ENCODE data around the gene TARP.

The TARP gene

GRCh38 chr7:38311329-38311937 is 38.0 kb upstream of the TARP start:
- H3K27ac Mint-ChIP-seq, result peak overlapping the region in 3 of 6 donors; percentile 0 to 63 (median 35)
- H3K36me3 Mint-ChIP-seq, result no peaks in the 10 kb centered on the region
- H3K9me3 Mint-ChIP-seq, result peaks cover 0 to 4% (median 0%) of the 10 kb centered on the region in 7 donors
- DNase-seq (no peak), ATAC-seq (ENCODE audit: low read depth in 2 of 2) (peak; percentile 36 to 45)
- peaks cover 10 to 25% (median 12%) of the 10 kb centered on the region in 3 donors for H3K27me3 Mint-ChIP-seq
- peaks cover 11 to 18% (median 17%) of the 10 kb centered on the region in 3 donors for H3K4me1 Mint-ChIP-seq
- peak overlapping the region; percentile 67 to 92 (median 84) for H3K4me3 Mint-ChIP-seq

GRCh38 chr7:38310591-38311101 is 37.2 kb upstream of the TARP start:
- H3K27ac Mint-ChIP-seq, result peak overlapping the region in 3 of 6 donors; percentile 12 to 63 (median 35)
- ATAC-seq (ENCODE audit: low read depth in 2 of 2) (no peak), DNase-seq (no peak)
- no peaks in the 10 kb centered on the region for H3K36me3 Mint-ChIP-seq
- peaks cover 10 to 25% (median 12%) of the 10 kb centered on the region in 3 donors for H3K27me3 Mint-ChIP-seq
- H3K4me1 Mint-ChIP-seq, result peaks cover 11 to 18% (median 17%) of the 10 kb centered on the region in 3 donors
- H3K4me3 Mint-ChIP-seq, result peak overlapping the region; percentile 67 to 92 (median 84)
- peaks cover 0 to 4% (median 0%) of the 10 kb centered on the region in 7 donors for H3K9me3 Mint-ChIP-seq

DNA sequence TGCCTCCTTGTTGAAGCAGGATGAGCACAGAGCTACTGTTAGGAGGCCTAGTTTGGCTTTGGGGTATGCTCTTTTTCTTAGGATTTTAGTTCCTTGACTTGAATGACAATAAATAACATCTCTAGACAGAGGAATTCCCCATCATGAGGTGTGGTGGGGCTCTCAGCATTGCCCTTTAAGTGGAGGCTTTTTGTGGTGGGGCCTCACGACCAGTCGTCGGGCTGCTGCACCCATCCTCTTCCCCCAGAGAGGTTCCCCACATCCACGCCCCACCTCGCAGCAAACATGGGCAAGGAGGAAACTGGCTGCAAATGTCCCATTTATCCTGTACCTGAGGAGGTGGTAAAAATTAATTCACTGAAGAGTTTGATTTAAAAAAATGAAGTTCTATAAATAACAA is 36.1 kb upstream of the TARP start:
- ATAC-seq (ENCODE audit: low read depth in 2 of 2) (no peak), DNase-seq (no peak)
- Mint-ChIP-seq H3K27me3 (peaks cover 16 to 25% (median 20%) of the 10 kb centered on the region in 3 donors), H3K4me3 (peak overlapping the region in 2 of 8 donors; percentile 23 to 85), H3K36me3 (no peaks in the 10 kb centered on the region), H3K4me1 (peaks cover 11 to 18% (median 17%) of the 10 kb centered on the region in 3 donors), H3K9me3 (peaks cover 0 to 4% (median 0%) of the 10 kb centered on the region in 7 donors), H3K27ac (no peak overlapping the region)

GRCh38 chr7:38308140-38308539 is 34.7 kb upstream of the TARP start:
- H3K4me1 Mint-ChIP-seq, result peaks cover 11 to 18% (median 17%) of the 10 kb centered on the region in 3 donors
- no peak overlapping the region for H3K4me3 Mint-ChIP-seq
- H3K9me3 Mint-ChIP-seq, result peaks cover 0 to 4% (median 0%) of the 10 kb centered on the region in 7 donors
- H3K27ac Mint-ChIP-seq, result no peak overlapping the region
- peaks cover 19 to 29% (median 21%) of the 10 kb centered on the region in 3 donors for H3K27me3 Mint-ChIP-seq
- DNase-seq (no peak), ATAC-seq (ENCODE audit: low read depth in 2 of 2) (no peak)
- H3K36me3 Mint-ChIP-seq, result no peaks in the 10 kb centered on the region

DNA sequence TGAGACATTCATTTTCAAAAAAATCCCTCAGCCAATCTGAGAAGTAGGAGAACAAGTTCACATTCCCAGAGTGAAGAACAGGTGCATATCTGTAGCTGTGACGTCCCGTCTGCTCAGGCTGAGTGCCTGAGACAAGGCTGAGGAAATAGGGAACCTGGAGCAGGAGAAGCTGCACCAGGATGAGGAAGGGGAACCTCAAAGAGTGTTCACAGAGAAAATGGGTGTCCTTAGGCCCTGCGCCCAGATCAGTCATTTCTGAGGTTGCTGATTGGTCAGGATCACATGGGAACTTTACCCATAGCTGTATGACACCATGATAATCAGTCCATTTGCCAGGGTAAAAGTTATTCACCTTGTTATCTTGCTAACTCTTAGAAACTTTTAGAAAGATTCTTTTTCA is 34.2 kb upstream of the TARP start:
- Mint-ChIP-seq H3K4me1 (peaks cover 11 to 15% (median 12%) of the 10 kb centered on the region in 3 donors), H3K27ac (no peak overlapping the region), H3K36me3 (no peaks in the 10 kb centered on the region), H3K9me3 (peaks cover 0 to 4% (median 0%) of the 10 kb centered on the region in 7 donors), H3K27me3 (peaks cover 19 to 29% (median 21%) of the 10 kb centered on the region in 3 donors), H3K4me3 (no peak overlapping the region)
- ATAC-seq (ENCODE audit: low read depth in 2 of 2) (no peak), DNase-seq (no peak)

- no peak for DNase-seq
- no peak for ATAC-seq (ENCODE audit: low read depth in 2 of 2)
Measured at GRCh38 chr7:38306914-38307313, 33.5 kb upstream of the TARP start.

GRCh38 chr7:38306171-38306570 is 32.7 kb upstream of the TARP start:
- H3K4me1 Mint-ChIP-seq, result peaks cover 8 to 15% (median 11%) of the 10 kb centered on the region in 3 donors
- H3K4me3 Mint-ChIP-seq, result no peak overlapping the region
- no peak for DNase-seq
- no peaks in the 10 kb centered on the region for H3K36me3 Mint-ChIP-seq
- H3K9me3 Mint-ChIP-seq, result peaks cover 0 to 4% (median 0%) of the 10 kb centered on the region in 7 donors
- ATAC-seq (ENCODE audit: low read depth in 2 of 2), result no peak
- H3K27ac Mint-ChIP-seq, result no peak overlapping the region
- peaks cover 19 to 29% (median 21%) of the 10 kb centered on the region in 3 donors for H3K27me3 Mint-ChIP-seq

More at GRCh38 chr7:38306914-38307313, 33.5 kb upstream of the TARP start:
- Mint-ChIP-seq H3K36me3 (no peaks in the 10 kb centered on the region), H3K27ac (no peak overlapping the region), H3K4me1 (peaks cover 8 to 15% (median 12%) of the 10 kb centered on the region in 3 donors), H3K4me3 (no peak overlapping the region), H3K9me3 (peaks cover 0 to 4% (median 0%) of the 10 kb centered on the region in 7 donors), H3K27me3 (peaks cover 19 to 29% (median 21%) of the 10 kb centered on the region in 3 donors)

DNA sequence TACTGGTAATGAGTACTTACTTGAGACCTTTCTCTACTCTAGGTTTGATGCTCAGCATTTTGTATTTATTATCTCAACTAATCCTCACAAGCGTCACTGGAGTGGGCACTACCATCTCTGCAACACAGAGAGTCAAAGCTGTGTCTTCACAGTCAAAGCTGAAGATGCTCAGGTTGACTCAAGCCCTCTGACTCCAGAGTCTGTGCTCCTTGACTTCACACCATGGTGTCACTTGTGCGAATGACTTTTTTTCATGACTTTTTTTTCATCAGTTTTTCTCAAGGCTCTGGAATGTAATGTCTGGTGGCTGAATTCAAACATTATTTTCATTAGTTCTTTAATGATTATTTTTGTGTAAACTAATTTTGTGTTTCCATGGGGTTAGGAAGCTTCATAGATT is 30.4 kb upstream of the TARP start:
- H3K4me1 Mint-ChIP-seq, result no peaks in the 10 kb centered on the region

DNA sequence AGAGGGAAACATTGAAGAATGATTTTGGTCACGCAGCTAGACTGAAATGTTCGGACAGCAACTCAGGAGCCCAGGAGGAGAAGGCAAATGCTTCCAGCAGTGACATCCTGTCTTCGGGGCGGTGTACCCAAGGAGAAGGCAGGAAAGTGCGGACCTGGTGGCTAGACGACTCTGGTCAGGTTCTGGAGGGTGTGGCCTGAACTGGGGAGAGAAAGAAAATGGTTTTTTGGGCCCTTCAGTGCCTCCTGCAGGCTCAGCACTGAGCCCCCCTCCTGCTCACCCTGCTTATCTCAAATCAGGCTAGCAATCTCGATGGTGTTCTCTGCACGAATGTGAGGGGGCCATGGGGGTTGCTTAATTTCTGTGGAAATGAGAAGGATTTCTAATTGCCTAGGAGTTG is 26.7 kb upstream of the TARP start:
- Mint-ChIP-seq H3K36me3 (no peaks in the 10 kb centered on the region), H3K27me3 (peaks cover 4 to 9% (median 8%) of the 10 kb centered on the region in 3 donors), H3K9me3 (peaks cover 0 to 1% (median 0%) of the 10 kb centered on the region in 7 donors), H3K27ac (no peak overlapping the region), H3K4me3 (no peak overlapping the region), H3K4me1 (peaks cover 5 to 14% (median 14%) of the 10 kb centered on the region in 3 donors)
- DNase-seq (no peak), ATAC-seq (ENCODE audit: low read depth in 2 of 2) (no peak)

More for the DNA sequence above, 30.4 kb upstream of the TARP start:
- ATAC-seq (ENCODE audit: low read depth in 2 of 2) (no peak), DNase-seq (no peak)
- peaks cover 0 to 4% (median 0%) of the 10 kb centered on the region in 7 donors for H3K9me3 Mint-ChIP-seq
- H3K4me3 Mint-ChIP-seq, result no peak overlapping the region
- H3K27ac Mint-ChIP-seq, result no peak overlapping the region
- peaks cover 9 to 13% (median 9%) of the 10 kb centered on the region in 3 donors for H3K27me3 Mint-ChIP-seq
- no peaks in the 10 kb centered on the region for H3K36me3 Mint-ChIP-seq

DNA sequence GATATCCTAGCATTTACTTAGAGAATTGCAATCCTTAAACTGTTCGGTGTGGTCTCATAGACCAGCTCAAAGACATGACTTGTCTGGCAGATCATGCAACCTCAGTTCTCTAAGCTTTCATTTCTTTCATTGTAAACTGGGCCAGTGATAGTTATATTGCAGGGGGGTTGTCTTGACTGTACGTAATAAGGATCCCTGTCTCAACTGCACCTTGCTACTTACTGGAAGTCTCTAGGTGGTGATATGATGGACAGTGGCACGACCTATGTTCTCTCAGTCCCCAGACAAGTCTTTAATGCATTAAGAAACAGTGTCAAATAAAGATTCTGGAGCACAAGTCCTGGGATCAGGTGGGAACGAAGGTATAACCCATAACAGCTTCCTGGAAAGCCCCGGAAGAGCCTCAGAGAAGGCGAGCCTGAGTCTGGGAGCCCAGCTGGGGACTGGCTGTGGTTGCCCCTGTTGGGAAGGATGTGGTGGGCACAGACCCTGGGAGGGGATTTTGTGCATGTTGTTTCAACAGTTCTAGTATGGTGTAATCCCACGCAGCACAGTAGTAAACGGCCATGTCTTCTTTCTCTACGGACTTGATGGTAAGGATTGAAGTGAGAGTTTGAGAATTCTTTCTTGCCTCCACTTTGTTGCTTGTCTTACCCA is 26.0 kb upstream of the TARP start:
- Mint-ChIP-seq H3K9me3 (peaks cover 0 to 1% (median 0%) of the 10 kb centered on the region in 7 donors), H3K4me3 (no peak overlapping the region), H3K4me1 (peaks cover 5 to 14% (median 14%) of the 10 kb centered on the region in 3 donors), H3K27ac (no peak overlapping the region), H3K27me3 (peaks cover under 1 to 4% (median 1%) of the 10 kb centered on the region in 3 donors), H3K36me3 (no peaks in the 10 kb centered on the region)
- DNase-seq (no peak), ATAC-seq (ENCODE audit: low read depth in 2 of 2) (no peak)

- Mint-ChIP-seq H3K4me1 (peaks cover 5 to 14% (median 14%) of the 10 kb centered on the region in 3 donors), H3K36me3 (no peaks in the 10 kb centered on the region), H3K9me3 (peaks cover 0 to 4% (median 0%) of the 10 kb centered on the region in 7 donors), H3K4me3 (no peak overlapping the region), H3K27me3 (no peaks in the 10 kb centered on the region), H3K27ac (peak overlapping the region in 5 of 6 donors; percentile 2 to 83 (median 59))
- ATAC-seq (ENCODE audit: low read depth in 2 of 2), result peak; percentile 51 to 74
- DNase-seq, result peak; percentile 9
Measured at GRCh38 chr7:38296059-38296857, 22.8 kb upstream of the TARP start.

DNA sequence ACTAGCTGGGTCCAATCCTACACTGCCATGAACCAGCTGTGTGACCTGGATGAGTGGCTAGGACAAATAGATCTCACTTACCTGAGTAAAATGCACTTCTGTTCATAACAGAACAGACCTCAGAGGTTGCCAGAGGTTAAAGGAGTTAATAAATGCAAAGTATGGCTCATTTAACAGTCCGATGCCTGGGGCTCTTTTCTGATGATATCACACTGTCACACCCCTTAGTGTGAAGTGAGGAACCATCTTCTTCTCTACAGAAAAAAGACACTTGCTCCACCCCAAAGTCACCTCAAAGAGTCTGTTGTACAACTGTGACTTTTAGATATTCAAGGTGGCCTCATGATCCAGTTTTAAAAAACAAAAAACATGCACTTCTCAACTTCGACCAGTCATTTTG is 21.5 kb upstream of the TARP start:
- H3K9me3 Mint-ChIP-seq, result peaks cover 0 to 4% (median 0%) of the 10 kb centered on the region in 7 donors
- ATAC-seq (ENCODE audit: low read depth in 2 of 2) (no peak), DNase-seq (no peak)
- H3K36me3 Mint-ChIP-seq, result no peaks in the 10 kb centered on the region
- no peak overlapping the region for H3K27ac Mint-ChIP-seq
- H3K4me3 Mint-ChIP-seq, result no peak overlapping the region
- H3K27me3 Mint-ChIP-seq, result no peaks in the 10 kb centered on the region
- peaks cover 5 to 14% (median 14%) of the 10 kb centered on the region in 3 donors for H3K4me1 Mint-ChIP-seq

DNA sequence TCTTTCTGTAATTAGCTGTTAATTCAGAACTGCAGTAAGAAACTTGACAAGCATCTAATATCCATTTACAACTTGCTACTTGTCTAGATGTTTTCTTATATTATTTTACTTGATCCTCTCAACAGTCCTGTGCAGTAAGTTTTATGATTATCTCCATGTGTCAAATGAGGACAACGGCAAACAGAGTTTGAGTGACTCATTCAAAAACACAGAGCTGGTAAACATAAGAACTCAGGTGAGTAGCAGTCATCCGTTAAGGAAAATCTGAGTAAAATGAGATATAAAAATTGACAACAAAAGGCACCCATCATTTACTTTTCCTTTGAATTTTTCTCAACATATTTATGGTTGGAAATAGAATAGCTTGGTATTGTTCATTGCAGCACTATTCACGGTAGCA is 19.0 kb upstream of the TARP start:
- Mint-ChIP-seq H3K4me3 (no peak overlapping the region), H3K36me3 (no peaks in the 10 kb centered on the region), H3K9me3 (peaks cover 0 to 4% (median 0%) of the 10 kb centered on the region in 7 donors), H3K27me3 (no peaks in the 10 kb centered on the region), H3K4me1 (peaks cover 5 to 14% (median 14%) of the 10 kb centered on the region in 3 donors), H3K27ac (no peak overlapping the region)
- DNase-seq (no peak), ATAC-seq (ENCODE audit: low read depth in 2 of 2) (no peak)
